Cerebellar nuclear complex (tissue), 1 donor: ENCODE data around the gene PPEF2.
"Not testable (repeated sequence)": the region's sequence is repeated elsewhere in the genome, so short reads cannot be mapped to it uniquely, and the experiment has no call there.

Source experiments
- DNase-seq, 2 experiments: peaks; one replicate each; lab custom pipeline; 2025; lab: John Stamatoyannopoulos, UW

Gene PPEF2, protein sequence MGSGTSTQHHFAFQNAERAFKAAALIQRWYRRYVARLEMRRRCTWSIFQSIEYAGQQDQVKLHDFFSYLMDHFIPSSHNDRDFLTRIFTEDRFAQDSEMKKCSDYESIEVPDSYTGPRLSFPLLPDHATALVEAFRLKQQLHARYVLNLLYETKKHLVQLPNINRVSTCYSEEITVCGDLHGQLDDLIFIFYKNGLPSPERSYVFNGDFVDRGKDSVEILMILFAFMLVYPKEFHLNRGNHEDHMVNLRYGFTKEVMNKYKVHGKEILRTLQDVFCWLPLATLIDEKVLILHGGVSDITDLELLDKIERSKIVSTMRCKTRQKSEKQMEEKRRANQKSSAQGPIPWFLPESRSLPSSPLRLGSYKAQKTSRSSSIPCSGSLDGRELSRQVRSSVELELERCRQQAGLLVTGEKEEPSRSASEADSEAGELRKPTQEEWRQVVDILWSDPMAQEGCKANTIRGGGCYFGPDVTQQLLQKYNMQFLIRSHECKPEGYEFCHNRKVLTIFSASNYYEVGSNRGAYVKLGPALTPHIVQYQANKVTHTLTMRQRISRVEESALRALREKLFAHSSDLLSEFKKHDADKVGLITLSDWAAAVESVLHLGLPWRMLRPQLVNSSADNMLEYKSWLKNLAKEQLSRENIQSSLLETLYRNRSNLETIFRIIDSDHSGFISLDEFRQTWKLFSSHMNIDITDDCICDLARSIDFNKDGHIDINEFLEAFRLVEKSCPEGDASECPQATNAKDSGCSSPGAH

DNA sequence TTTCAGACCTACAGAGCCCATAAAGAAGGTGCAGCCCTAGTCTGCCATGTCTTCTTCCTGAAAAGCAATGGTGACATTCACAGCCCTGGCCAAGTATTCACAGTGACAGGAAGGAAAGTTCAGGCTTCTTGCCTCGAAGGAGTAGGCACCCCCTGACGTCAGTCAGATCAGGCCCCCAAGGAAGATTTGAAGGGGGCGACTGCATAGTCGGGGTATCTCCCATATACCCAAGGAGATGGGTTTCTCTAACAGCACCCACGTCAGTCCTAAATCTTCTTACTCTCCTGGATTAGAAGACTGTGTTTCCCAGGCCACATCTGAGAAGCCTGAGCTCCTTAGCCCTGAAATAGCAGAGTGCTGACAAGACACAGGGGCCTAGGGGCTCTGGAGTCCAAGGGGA is at the start of gene PPEF2:
TSS of gene PPEF2 (minus strand) at position 101 of the 400 bp plus-strand sequence. CDS start 6,127 bp downstream, outside the sequence.
- DNase-seq, result no peak

- no peak for DNase-seq
Measured at GRCh38 chr4:75950213-75950815, 48.1 kb upstream of the PPEF2 start.

DNA sequence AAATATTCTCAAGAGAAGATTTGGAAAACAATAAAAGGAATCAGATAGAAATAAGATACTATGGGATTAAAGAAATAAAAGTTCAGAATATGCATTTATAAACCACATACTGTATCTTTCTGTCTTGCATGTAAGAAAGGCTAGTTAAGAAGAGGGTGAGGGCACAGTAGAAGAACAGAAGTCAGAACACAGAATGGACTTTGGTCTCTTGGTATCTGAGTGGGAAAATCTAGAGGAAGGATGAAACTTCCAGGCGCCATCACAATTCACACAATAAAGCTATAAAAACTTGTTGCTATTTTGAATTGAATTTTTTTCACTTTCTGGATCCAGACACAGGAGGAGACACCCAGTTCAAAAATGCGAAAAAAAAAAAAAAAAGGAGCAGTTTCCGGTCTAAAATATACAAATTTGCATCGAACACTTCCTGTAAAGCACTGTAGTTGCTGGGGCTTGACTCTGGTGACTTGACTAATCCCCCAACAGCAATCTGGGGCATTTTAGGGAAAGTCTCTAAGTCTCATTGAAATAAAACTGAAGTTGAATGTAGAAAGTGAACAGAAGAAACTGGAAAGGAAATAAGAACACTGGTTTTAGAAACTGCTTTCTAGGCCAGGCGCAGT is 46.7 kb upstream of the PPEF2 start:
- no peak for DNase-seq

- peak in 1 of 2 experiments; percentile 25 for DNase-seq
Measured at GRCh38 chr4:75940692-75941253, 38.5 kb upstream of the PPEF2 start, which contains the start of gene NAAA. Gene NAAA (minus strand): TSS chr4:75941013. CDS start chr4:75940949, 64 bp downstream.

DNA sequence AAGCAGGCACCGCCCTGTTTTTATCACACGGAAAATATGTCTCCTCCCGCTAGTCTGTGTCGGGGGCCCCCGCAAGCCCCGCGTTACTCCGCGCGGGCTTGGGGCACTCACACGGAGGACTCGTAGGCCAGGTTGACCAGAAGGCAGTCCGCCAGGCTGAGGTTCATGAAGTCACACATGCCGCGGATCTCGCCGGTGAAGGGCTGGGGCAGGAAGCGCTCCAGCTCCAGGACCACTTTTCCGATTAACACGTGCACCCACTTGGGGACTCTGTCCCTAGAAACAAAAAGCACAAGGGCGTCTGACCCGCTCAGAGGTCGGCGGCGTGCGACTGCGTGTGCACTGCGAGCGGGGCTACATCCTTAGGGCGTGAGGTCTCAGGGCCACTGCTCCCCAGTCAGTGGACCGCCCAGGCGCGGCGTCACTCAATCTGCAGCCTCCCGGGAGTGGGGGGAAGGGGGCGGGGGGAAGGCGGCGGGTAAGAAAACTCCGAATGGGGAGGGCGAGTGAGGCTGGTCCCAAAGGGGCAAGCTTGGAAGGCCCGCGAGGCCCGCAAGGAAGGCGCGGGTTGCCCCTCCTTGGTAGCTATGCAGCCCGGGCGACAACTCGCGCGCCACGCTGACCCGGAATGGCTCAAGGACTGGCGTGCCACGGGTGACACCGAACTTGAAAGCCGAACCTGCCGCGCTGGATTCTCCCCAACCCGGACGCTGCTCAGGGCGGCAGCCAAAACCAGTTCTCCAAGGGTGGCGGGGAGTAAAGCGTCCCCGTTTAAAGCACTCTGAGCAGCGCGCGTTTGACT is 37.8 kb upstream of the PPEF2 start:
- peak in 1 of 2 experiments; percentile 11 for DNase-seq

DNA sequence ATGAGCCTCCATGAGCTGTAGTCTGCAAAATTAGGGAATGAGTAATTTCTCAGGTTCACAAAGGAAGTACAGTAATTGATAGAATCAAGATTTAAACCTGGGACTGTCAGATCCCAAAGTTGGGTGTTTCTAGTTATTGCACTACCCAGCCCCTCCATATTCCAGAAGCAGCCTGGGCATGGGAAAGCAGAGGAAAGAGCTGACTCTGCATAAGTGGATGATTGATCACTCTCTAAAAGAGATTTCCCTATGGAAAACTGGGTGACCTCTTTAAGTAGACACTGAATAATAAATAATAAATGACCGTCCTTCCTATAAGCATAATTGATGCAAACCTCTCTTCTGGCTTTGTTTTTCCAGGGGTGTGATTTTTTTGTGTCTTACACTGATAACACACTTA is 33.4 kb upstream of the PPEF2 start:
- DNase-seq, result no peak

GRCh38 chr4:75930152-75930551 is 27.9 kb upstream of the PPEF2 start:
- DNase-seq, result no peak

GRCh38 chr4:75924916-75925315 is 22.7 kb upstream of the PPEF2 start:
- DNase-seq, result not testable (repeated sequence)

GRCh38 chr4:75924309-75924827 is 22.1 kb upstream of the PPEF2 start:
- no peak for DNase-seq

DNA sequence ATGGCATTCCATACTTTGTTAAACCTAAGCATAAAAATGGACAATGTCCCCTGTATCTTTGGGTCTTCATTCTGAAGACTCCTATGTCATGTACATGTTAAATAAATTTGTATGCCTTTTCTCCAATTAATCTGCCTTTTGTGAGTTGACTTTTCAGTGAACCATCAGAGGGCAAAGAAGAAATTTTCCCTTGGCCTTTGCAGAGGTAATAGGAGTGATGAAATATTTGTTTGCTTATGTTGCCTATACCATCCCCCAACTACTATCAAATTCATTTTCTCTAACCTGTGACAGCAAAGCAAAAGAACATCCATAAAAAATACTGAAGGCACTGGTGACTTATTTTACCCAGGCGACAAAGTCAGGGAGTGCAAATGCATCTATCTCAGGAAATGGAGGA is 20.3 kb upstream of the PPEF2 start:
- DNase-seq, result no peak

- no peak for DNase-seq
Measured at GRCh38 chr4:75921910-75922309, 19.7 kb upstream of the PPEF2 start.

DNA sequence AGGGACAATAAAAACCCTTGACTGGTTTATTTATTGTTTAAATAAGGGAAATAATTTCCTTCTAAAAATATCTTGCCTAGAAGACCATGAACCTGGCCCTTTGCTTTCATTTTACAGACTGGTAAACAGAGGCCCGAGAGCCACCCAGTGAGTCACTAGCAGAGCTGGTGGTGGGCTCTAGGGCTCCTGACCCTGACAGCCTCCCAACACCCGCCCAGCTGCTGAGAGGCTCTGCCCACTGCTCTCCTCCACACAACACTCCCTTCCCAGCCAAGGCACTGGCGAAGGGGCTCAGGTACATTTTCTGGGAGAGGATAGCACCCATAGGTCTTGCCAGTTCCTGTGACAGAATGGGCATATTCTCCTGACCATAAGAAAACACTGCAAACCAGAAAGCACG is 18.1 kb upstream of the PPEF2 start:
- DNase-seq, result no peak

DNA sequence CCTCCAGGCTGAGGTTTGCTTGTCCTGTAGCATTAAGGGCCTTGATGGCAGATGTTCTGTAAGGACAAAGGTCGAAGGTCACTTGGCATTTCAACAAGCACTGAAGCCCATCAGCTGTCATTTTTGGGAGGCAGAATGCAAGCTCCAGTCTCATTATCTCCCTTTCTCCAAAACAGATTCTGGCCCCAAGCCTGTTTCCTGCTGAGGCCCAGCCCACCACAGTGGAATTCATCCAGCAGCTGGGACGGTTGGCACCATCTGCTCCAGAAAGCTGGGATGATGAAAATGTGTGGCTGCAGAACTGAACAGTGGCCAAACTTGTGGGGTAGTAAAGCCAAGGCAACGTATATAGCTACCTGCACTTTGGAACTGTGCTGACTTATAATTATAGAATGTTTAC is 17.7 kb upstream of the PPEF2 start:
- DNase-seq, result no peak

DNA sequence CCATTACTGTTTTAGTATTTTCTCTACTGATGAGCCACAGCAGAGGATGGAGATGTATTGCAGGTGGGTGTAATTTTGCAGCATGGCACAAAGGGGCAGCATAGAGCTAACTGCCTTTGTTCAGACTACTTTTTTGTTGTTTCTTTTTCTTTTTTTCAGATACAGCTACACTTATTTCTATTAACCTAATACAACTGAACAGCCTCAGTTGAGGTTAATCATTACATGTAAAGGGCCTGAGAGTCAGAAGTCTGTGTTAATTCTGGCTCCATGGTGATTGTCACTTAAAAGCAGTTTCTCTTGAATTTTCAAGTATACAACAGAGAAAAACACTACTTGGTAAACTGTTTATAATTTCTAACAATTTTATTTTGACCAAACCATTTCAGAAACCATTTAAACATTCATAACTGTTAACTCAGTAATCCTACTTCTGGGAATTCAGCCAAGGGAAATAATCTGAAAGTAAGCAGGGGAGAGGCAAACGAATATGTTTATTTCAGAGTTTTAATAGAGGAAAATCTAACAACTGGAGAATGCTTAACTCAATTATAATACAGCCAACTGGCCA is 13.9 kb upstream of the PPEF2 start:
- no peak for DNase-seq

- DNase-seq, result no peak
Measured at GRCh38 chr4:75912968-75913367, 10.7 kb upstream of the PPEF2 start.

GRCh38 chr4:75910831-75911230 is 8.6 kb upstream of the PPEF2 start:
- not testable (repeated sequence) for DNase-seq

GRCh38 chr4:75909405-75909804 is 7.2 kb upstream of the PPEF2 start:
- DNase-seq, result no peak

- DNase-seq, result no peak
Measured at GRCh38 chr4:75908555-75908954, 6.3 kb upstream of the PPEF2 start.

DNA sequence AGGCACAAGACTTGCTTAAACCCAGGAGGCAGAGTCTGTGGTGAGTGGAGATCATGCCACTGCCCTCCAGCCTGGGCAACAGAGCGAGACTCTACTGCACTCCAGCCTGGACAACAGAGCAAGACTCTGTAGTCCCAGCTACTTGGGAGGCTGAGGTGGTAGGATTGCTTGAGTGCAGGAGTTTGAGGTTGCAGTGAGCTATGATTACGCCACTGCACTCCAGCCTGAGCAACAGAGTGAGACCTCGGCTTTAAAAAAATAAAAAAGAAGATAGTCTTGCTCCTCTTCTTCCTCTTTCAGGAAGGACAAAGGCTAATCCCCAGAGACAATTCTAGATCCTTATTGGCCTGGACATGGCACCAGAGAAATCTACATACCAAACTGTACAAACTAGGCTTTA is 5.7 kb upstream of the PPEF2 start:
- no peak for DNase-seq

DNA sequence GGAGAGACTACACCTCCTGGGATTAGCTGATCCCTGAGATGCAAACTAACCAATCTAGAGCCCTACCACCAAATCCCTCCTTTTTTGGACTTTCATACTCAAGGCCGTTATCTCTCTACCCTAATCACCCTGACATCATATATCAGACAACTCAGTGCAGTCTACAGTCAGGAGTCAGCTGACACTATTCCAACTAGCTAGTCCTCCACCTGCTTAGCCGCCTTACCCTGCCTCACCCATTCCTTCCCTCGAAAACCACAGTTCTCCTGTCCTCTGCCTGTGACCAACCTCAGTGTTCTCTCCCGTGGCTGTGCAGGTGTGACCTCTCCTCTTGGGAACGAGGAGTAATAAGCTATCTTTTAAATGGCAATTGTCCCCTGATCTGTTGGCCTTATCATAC is 1.8 kb upstream of the PPEF2 start:
- no peak for DNase-seq
